CD14-positive monocyte (primary cell): Measurements from ENCODE around the gene SRSF3. TPM values are rescaled to one million over a fixed set of nuclear protein-coding genes. Genes with fewer than 3 reads are reported as not detected.

Experiments
- DNase-seq, 3 donors: peaks; one replicate each; pipeline ENCODE4 v3.0.0-alpha.2; 2011 to 2022
- H2AFZ ChIP-seq: 2 replicates; pipeline ENCODE4 v1.6.0; 2012; ENCODE audit warnings: mild to moderate bottlenecking, low read depth, low read length, inconsistent platforms; ENCODE audit not compliant: insufficient read depth, poor library complexity, severe bottlenecking
- H3K27ac ChIP-seq, 2 donors: 1 replicate in 1 of 2; 2 replicates in 1 of 2; pipeline ENCODE4 v1.5.1; 2012 to 2013; ENCODE audit warnings: low read length in 2 of 2, control low read depth in 1 of 2, inconsistent platforms in 1 of 2, low read depth in 1 of 2, mild to moderate bottlenecking in 1 of 2
- H3K27me3 ChIP-seq, 2 donors: one replicate each; pipeline versions ENCODE4 v1.6.0 to v1.6.1; 2011 to 2013; ENCODE audit warnings: low read length in 2 of 2; ENCODE audit not compliant: control insufficient read depth in 2 of 2, insufficient read depth in 2 of 2
- H3K36me3 ChIP-seq, 2 donors: replicated peaks in 1 of 2; 1 replicate in 1 of 2; 2 replicates in 1 of 2; pipeline versions ENCODE4 v1.5.1 to v1.6.1; 2012 to 2013; ENCODE audit warnings: low read length in 2 of 2, control low read depth in 1 of 2, inconsistent platforms in 1 of 2, mild to moderate bottlenecking in 1 of 2; ENCODE audit not compliant: insufficient read depth in 2 of 2, control insufficient read depth in 1 of 2
- H3K4me1 ChIP-seq, 2 donors: 1 replicate in 1 of 2; 2 replicates in 1 of 2; pipeline versions ENCODE4 v1.5.1 to v1.6.1; 2012 to 2013; ENCODE audit warnings: low read length in 2 of 2, control low read depth in 1 of 2, inconsistent platforms in 1 of 2, mild to moderate bottlenecking in 1 of 2, moderate library complexity in 1 of 2; ENCODE audit not compliant: insufficient read depth in 2 of 2, control insufficient read depth in 1 of 2
- H3K4me2 ChIP-seq: replicated peaks from 2 replicates; pipeline ENCODE3; 2012; ENCODE audit warnings: low read length, moderate library complexity, mild to moderate bottlenecking; ENCODE audit not compliant: poor library complexity, severe bottlenecking; ENCODE audit errors: extremely low read depth
- H3K4me3 ChIP-seq, 3 experiments: fragments of 200-600 bp in 1 of 3; sonication (generic) in 1 of 3; replicated peaks in 1 of 3; 1 replicate in 2 of 3; 2 replicates in 1 of 3; pipeline ENCODE4 v1.5.1; 2011 to 2013; ENCODE audit warnings: low read length in 3 of 3, mild to moderate bottlenecking in 3 of 3, control low read depth in 2 of 3, low read depth in 2 of 3, inconsistent platforms in 1 of 3, moderate library complexity in 1 of 3
- H3K79me2 ChIP-seq: 2 replicates; pipeline ENCODE4 v1.6.0; 2012; ENCODE audit warnings: mild to moderate bottlenecking, control low read depth, inconsistent platforms, low read length, moderate library complexity; ENCODE audit not compliant: insufficient read depth
- H3K9ac ChIP-seq: 2 replicates; pipeline ENCODE4 v1.6.0; 2017; ENCODE audit warnings: low read length, mild to moderate bottlenecking; ENCODE audit not compliant: insufficient read depth, poor library complexity, severe bottlenecking
- H3K9me3 ChIP-seq, 2 donors: replicated peaks in 1 of 2; 1 replicate in 1 of 2; 2 replicates in 1 of 2; pipeline versions ENCODE4 v1.5.1 to v1.6.1; 2012 to 2013; ENCODE audit warnings: low read length in 2 of 2, control low read depth in 1 of 2; ENCODE audit not compliant: control insufficient read depth in 1 of 2, insufficient read depth in 1 of 2
- H4K20me1 ChIP-seq: 2 replicates; pipeline ENCODE4 v1.6.0; 2012; ENCODE audit warnings: mild to moderate bottlenecking, low read length, control low read depth, moderate library complexity; ENCODE audit not compliant: insufficient read depth
- H3K27ac Mint-ChIP-seq, 7 donors: one replicate each; pipeline ENCODE4 v1.8.0; 2020; ENCODE audit warnings: mild to moderate bottlenecking in 7 of 7, mixed read lengths in 7 of 7, moderate library complexity in 6 of 7, inconsistent platforms in 2 of 7
- H3K27me3 Mint-ChIP-seq, 3 donors: one replicate each; pipeline ENCODE4 v1.8.0; 2021 to 2022; ENCODE audit warnings: low read depth in 3 of 3, mild to moderate bottlenecking in 3 of 3, mixed read lengths in 3 of 3, moderate library complexity in 3 of 3, inconsistent platforms in 1 of 3
- H3K36me3 Mint-ChIP-seq, 2 donors: one replicate each; pipeline ENCODE4 v1.8.0; 2020; ENCODE audit warnings: mixed read lengths in 2 of 2, inconsistent platforms in 1 of 2, mild to moderate bottlenecking in 1 of 2
- H3K4me1 Mint-ChIP-seq: one replicate; pipeline ENCODE4 v1.8.0; 2020; ENCODE audit warnings: mild to moderate bottlenecking, mixed read lengths
- H3K4me3 Mint-ChIP-seq, 2 donors: one replicate each; pipeline ENCODE4 v1.8.0; 2020; ENCODE audit warnings: mild to moderate bottlenecking in 2 of 2, mixed read lengths in 2 of 2, moderate library complexity in 1 of 2
- H3K9me3 Mint-ChIP-seq, 7 donors: one replicate each; pipeline ENCODE4 v1.8.0; 2020 to 2022; ENCODE audit warnings: mixed read lengths in 7 of 7, mild to moderate bottlenecking in 6 of 7, moderate library complexity in 6 of 7, inconsistent platforms in 2 of 7
- CTCF ChIP-seq: fragments of 200-600 bp; IDR thresholded peaks from one replicate; pipeline ENCODE4 v1.8.0; 2022; ENCODE audit warnings: antibody characterized with exemption, mild to moderate bottlenecking
- WGBS: methylation state at CpG from one replicate; pipeline ENCODE4 v1.1.5; 2013; ENCODE audit warnings: missing lambda C conversion rate; ENCODE audit not compliant: insufficient coverage; 5-methylcytosine and 5-hydroxymethylcytosine counted together
- intact Hi-C, 2 donors: fragments of 100-400 bp; cut with micrococcal nuclease; formaldehyde crosslinking; loops; one replicate each; pipeline versions ENCODE4 v1.15.0 to v1.15.1; 2023
- polyA plus RNA-seq, 3 donors: library from polyadenylated mRNA; depleted of rRNA in 1 of 3; unstranded in 2 of 3; stranded (reverse) in 1 of 3; fragments of 300-500 nt in 2 of 3; fragments of >200 nt in 1 of 3; fragmentation: Illumina TruSeq in 2 of 3; gene quantifications; 1 replicate in 2 of 3; 2 replicates in 1 of 3; pipeline ENCODE4 v1.2.3, GENCODE V29; 2012 to 2021

The SRSF3 gene
- polyA plus RNA-seq, 3 donors: 293 to 341 (median 297) TPM

- Histone ChIP-seq H3K27ac (no peak overlapping the region), H4K20me1 (no peaks in the 10 kb centered on the region), H3K79me2 (no peaks in the 10 kb centered on the region), H2AFZ (no peak overlapping the region), H3K36me3 (no peaks in the 10 kb centered on the region), H3K4me1 (peaks cover 26 to 28% of the 10 kb centered on the region in 2 donors), H3K9me3 (no peaks in the 10 kb centered on the region), H3K27me3 (no peaks in the 10 kb centered on the region), H3K4me2 (no peak overlapping the region), H3K4me3 (no peak overlapping the region), H3K9ac (no peak overlapping the region)
- Mint-ChIP-seq H3K9me3 (no peaks in the 10 kb centered on the region), H3K27ac (peak overlapping the region in 1 of 7 donors; percentile 30), H3K4me1 (peaks cover 28% of the 10 kb centered on the region), H3K4me3 (no peak overlapping the region), H3K27me3 (peaks cover 0 to 3% (median 2%) of the 10 kb centered on the region in 3 donors), H3K36me3 (no peaks in the 10 kb centered on the region)
- intact Hi-C loops: no loop called here
- no peak for DNase-seq
- WGBS: 94% methylated on average over 2 of the region's 3 CpGs
- TF ChIP-seq CTCF: no peak
These were observed 47.4 kb downstream of the SRSF3 start for GRCh38 chr6:36641543-36641942.

GRCh38 chr6:36642913-36643817, 49.0 kb downstream of the SRSF3 start:
- Mint-ChIP-seq H3K36me3 (no peaks in the 10 kb centered on the region), H3K27ac (peak overlapping the region in 1 of 7 donors; percentile 48), H3K9me3 (no peaks in the 10 kb centered on the region), H3K27me3 (peaks cover 0 to 2% (median 1%) of the 10 kb centered on the region in 3 donors), H3K4me3 (no peak overlapping the region), H3K4me1 (peaks cover 24% of the 10 kb centered on the region)
- Histone ChIP-seq H2AFZ (no peak overlapping the region), H3K4me3 (no peak overlapping the region), H3K9ac (no peak overlapping the region), H3K27me3 (no peaks in the 10 kb centered on the region), H4K20me1 (no peaks in the 10 kb centered on the region), H3K79me2 (no peaks in the 10 kb centered on the region), H3K36me3 (no peaks in the 10 kb centered on the region), H3K4me1 (peaks cover 26 to 28% of the 10 kb centered on the region in 2 donors), H3K9me3 (no peaks in the 10 kb centered on the region), H3K27ac (no peak overlapping the region), H3K4me2 (no peak overlapping the region)
- WGBS: 92% methylated on average over 6 of the region's 8 CpGs
- no peak for DNase-seq
- intact Hi-C loops: no loop called here
- no peak for TF ChIP-seq CTCF
